ENCODE measurements around the gene EXOSC7. TPM values are rescaled to one million over a fixed set of nuclear protein-coding genes. Genes with fewer than 3 reads are reported as not detected.
"Not testable (repeated sequence)": the region's sequence is repeated elsewhere in the genome, so short reads cannot be mapped to it uniquely, and the experiment has no call there.

Gene EXOSC7
- polyA plus RNA-seq, 4 donors: 50.1 to 54.4 (median 52.4) TPM

GRCh38 chr3:44961888-44962287 lies 14.2 kb upstream of the EXOSC7 start:
- no peak for DNase-seq (ENCODE audit: low read depth in 4 of 4, low spot score in 2 of 4)

- no peak for DNase-seq (ENCODE audit: low read depth in 4 of 4, low spot score in 2 of 4)
Measured at GRCh38 chr3:44962621-44963393, 13.2 kb upstream of the EXOSC7 start.

- DNase-seq (ENCODE audit: low read depth in 4 of 4, low spot score in 2 of 4): no peak
Measured at GRCh38 chr3:44963571-44964325, 12.3 kb upstream of the EXOSC7 start.

DNA sequence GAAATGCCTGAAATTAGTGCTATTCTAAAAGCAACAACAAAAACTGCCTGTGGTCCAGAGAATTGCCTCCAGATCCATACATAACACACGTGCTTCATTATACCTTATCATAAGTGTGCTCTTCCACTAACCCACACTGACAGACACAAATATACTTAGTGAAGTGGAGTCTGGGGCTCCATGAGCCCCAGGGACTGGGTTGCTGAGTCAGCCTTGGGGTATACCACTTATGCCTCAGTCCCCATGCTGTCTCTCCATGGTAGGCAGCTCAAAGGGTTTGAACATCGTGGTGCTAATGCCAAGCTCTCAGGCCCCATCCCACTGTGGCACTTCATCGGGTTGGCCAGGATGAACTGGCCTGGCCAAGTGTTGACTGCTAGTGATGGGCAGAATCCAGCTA lies 10.9 kb upstream of the EXOSC7 start:
- DNase-seq (ENCODE audit: low read depth in 4 of 4, low spot score in 2 of 4): no peak

- DNase-seq (ENCODE audit: low read depth in 4 of 4, low spot score in 2 of 4): no peak
Measured at GRCh38 chr3:44966795-44967278, 9.2 kb upstream of the EXOSC7 start.

- DNase-seq (ENCODE audit: low read depth in 4 of 4, low spot score in 2 of 4): no peak
Measured at GRCh38 chr3:44968447-44968858, 7.6 kb upstream of the EXOSC7 start.

DNA sequence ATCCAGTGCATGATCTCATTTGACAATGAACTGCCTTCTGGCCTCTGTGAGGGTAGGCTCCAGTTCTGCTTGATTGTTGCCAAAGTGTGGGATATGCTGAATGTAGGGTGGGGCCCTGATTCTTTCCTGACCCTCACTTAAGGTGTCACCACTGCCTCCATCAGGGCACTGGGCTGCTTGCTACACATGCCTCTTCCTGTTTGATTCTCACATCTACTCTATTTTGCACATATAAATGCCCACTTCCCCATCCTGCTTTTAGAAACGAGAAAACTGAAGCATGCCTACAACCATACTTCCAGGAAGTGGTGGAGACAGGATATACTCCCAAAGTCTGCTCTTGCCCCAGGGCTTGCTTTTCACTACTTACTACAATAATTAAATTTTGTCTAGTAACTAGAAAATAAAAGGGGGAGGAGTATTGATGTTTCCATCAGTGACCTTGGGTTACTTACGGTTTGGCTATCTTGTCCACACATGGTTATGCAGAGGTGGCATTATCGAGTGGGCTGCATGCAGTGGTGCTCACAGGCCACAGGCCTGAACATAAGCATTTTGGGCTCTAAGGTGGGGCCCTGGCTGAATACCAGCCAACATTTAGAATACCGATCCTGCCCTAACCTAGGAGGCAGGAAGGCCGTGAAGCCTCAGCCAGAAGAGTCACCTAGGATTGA lies 6.8 kb upstream of the EXOSC7 start:
- no peak for DNase-seq (ENCODE audit: low read depth in 4 of 4, low spot score in 2 of 4)

- DNase-seq (ENCODE audit: low read depth in 4 of 4, low spot score in 2 of 4): no peak
Measured at GRCh38 chr3:44969828-44970179, 6.2 kb upstream of the EXOSC7 start.

DNA sequence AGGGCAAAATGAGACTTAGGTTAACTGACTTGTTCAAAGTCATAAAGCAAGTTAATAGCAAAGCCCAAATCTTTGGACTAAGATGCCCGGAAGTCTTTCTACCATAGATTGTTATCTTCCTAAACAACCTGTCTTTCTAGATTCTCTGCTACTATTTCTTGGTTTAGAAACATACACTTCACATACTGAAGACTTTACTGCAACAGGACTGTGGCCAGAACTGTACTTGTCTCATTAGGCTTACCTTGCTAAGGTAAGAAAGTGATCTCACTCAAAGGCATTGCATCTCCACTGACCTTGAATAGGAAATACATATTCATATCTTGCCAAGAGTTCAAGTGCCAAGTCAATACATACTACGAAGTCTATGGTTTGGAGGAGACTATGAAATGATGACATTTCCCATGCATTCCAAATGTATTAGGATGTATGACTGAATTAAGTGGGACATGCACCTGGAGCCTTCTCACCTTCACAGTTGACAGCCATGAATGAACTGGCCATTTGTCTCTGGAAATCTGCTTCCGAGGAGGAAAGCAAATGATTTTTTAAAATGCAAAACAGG lies 5.0 kb upstream of the EXOSC7 start:
- no peak for DNase-seq (ENCODE audit: low read depth in 4 of 4, low spot score in 2 of 4)

GRCh38 chr3:44974416-44974815 lies 1.6 kb upstream of the EXOSC7 start:
- no peak for DNase-seq (ENCODE audit: low read depth in 4 of 4, low spot score in 2 of 4)

DNA sequence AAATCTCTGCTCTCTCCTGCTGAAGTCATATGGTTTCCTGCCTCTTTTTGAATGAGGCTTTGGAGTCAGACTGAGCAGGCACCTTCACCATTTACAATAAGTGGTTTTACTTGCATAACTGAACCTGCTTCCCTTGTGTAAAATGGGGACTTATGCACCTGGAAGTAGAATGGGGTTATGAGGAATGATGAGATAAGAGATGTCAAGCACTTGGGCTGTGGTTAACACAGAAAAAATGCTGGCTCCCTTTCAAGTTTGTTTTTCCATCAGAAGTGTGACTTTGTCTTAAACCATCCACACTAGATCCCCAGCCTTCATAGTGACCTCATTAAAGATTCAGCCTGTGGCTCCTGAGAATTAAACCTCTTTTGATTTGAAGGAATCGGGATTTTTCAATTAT lies 5.2 kb downstream of the EXOSC7 start:
- no peak for DNase-seq (ENCODE audit: low read depth in 4 of 4, low spot score in 2 of 4)

GRCh38 chr3:44981751-44982150 lies 5.7 kb downstream of the EXOSC7 start:
- DNase-seq (ENCODE audit: low read depth in 4 of 4, low spot score in 2 of 4): no peak

- DNase-seq (ENCODE audit: low read depth in 4 of 4, low spot score in 2 of 4): no peak
Measured at GRCh38 chr3:44982817-44983216, 6.8 kb downstream of the EXOSC7 start.

DNA sequence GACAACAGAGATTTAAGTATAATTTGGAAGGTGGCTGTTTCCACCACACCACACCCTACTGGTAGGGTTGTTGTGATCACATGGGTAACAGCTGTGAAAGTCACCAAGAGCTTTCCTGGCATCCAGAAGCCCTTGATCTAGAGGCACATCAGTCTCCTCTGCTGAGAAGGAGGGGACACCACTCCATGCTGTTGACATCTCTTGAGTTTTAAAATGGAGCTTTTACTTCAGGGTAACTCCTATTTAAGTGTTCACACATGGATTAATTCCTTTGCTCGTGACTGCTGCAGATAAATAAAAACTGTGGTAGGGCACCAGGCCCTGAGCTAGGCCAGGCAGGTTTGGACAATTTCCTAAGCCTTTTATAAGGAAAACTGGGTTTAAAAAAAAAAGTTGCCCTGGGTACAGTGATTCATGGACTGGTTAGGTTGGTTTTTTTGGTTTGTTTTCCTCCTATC lies 7.5 kb downstream of the EXOSC7 start:
- DNase-seq (ENCODE audit: low read depth in 4 of 4, low spot score in 2 of 4): no peak

DNA sequence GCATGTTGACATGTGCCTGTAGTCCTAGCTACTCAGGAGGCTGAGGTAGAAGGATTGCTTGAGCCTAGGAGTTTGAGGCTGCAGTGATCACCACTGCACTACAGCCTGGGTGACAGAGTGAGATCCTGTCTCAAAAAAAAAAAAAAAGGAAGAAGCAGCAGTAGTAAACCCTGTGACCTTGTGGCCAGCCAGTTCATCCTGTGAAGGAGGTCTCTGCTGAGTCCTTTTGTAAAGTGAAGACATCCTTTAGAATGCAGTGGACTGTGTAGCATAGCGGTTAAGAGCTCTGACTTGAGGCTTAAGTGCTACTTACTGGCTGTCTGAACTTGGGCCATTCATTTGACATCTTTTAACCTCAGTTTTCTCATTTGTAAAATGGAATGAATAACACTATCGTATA lies 8.3 kb downstream of the EXOSC7 start:
- no peak for DNase-seq (ENCODE audit: low read depth in 4 of 4, low spot score in 2 of 4)

DNA sequence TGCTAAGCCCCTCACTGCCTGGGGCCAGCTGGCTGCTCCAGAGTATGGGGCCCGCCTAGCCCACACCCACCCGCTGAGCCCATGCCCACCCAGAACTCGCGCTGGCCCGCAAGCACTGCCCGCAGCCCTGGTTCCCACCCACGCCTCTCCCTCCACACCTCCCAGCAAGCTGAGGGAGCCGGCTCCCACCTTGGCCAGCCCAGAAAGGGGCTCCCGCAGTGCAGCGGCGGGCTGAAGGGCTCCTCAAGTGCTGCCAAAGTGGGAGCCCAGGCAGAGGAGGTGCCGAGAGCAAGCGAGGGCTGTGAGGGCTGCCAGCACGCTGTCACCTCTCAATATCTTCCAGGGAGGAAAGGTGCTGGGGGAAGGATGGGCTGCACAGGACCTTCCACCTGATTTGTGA lies 10.3 kb downstream of the EXOSC7 start:
- DNase-seq (ENCODE audit: low read depth in 4 of 4, low spot score in 2 of 4): not testable (repeated sequence)

DNA sequence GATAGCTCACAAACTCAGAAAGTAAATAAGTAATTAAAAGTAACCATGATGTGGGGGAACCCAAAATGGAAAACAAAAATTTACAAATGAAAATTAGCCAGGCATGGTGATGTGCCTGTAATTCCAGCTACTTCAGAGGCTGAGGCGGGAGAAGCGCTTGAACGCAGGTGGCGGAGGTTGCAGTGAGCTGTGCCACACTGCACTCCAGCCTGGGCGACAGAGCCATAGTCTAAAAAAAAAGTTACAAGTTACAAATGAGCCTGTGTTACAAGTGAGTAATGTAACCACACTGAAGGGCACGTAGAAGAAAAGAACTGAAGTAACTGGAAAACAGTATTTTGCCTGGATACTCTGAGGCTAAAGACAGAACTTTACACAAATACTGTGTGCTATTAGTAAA lies 11.3 kb downstream of the EXOSC7 start:
- DNase-seq (ENCODE audit: low read depth in 4 of 4, low spot score in 2 of 4): no peak

GRCh38 chr3:44988073-44988472 lies 12.0 kb downstream of the EXOSC7 start:
- DNase-seq (ENCODE audit: low read depth in 4 of 4, low spot score in 2 of 4): no peak

DNA sequence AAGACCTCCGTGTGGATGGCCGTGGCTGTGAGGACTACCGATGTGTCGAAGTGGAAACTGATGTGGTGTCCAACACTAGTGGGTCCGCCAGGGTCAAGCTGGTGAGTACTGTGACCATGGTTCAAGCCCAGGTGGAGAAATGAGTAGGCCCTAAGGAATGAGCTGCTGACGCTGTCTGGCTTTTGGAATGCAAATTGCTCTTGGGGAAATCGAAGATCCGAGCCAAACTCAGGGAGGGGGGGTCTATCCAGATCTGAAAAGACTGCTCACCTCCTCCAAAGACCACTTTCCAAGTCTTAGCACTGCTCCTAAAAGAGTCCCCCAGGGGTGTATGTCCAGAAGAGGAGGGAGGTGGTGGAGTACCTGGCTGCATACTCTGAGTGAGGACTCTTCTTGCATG lies 13.1 kb downstream of the EXOSC7 start:
- DNase-seq (ENCODE audit: low read depth in 4 of 4, low spot score in 2 of 4): no peak

DNA sequence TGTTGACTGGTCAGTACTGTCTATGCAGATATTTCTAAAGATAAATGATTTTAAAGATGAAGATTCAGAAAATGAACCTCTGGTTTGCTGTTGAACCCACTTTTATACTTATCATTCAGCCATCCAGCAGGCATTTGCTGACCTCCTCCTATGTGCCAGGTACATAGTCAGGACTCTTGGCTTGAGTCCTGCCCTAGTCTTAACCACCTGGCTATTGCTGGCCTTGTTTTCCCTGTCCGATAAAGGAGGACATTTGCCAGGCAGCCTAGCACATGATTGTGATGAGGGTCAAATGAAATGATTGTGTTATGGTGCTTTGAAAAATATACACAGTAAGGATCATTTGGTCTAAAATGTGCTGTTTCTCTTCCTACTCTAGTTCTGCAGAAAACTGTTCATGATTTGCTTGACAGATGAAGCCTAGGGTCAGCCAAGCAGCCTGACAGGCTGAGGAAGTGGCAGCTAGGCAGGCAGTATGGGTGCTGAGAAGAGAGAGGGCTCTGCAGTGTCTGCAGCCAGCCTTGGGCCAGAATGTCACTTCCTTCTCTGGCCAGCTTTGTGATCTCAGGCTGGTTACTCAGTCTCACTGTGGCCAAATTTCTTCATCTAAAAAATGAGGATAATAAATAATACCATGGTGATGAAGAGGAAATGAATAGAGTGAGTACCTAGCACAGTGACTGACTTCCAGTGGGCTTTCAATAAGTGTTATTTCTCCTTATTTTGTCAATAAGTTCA lies 13.8 kb downstream of the EXOSC7 start:
- DNase-seq (ENCODE audit: low read depth in 4 of 4, low spot score in 2 of 4): no peak
